ENCODE results near the gene ACTN2. TPM values are rescaled to one million over a fixed set of nuclear protein-coding genes. Genes with fewer than 3 reads are reported as not detected.

The ACTN2 gene
- total RNA-seq, 4 donors from 2014 or later, result 8.3 TPM; not detected in 3

- Histone ChIP-seq H3K4me3 (no peak overlapping the region), H3K27me3 (no peaks in the 10 kb centered on the region), H3K9me3 (no peaks in the 10 kb centered on the region), H3K27ac (no peak overlapping the region), H3K4me1 (peaks cover 0 to 13% (median 0%) of the 10 kb centered on the region in 4 donors), H3K36me3 (no peaks in the 10 kb centered on the region)
- DNase-seq, result no peak
- TF ChIP-seq POLR2A (IDR thresholded peaks at IDR 0.05), result no peak
- no peak for TF ChIP-seq CTCF (IDR thresholded peaks at IDR 0.05)
These were observed 112.7 kb downstream of the ACTN2 start for GRCh38 chr1:236799001-236799400.

- Histone ChIP-seq H3K9me3 (no peaks in the 10 kb centered on the region), H3K4me3 (no peak overlapping the region), H3K4me1 (peaks cover 0 to 13% (median 0%) of the 10 kb centered on the region in 4 donors), H3K36me3 (no peaks in the 10 kb centered on the region), H3K27ac (no peak overlapping the region), H3K27me3 (no peaks in the 10 kb centered on the region)
- TF ChIP-seq POLR2A (IDR thresholded peaks at IDR 0.05), result no peak
- TF ChIP-seq CTCF (IDR thresholded peaks at IDR 0.05), result no peak
- DNase-seq, result no peak
These were observed 113.8 kb downstream of the ACTN2 start for GRCh38 chr1:236800002-236800620.

GRCh38 chr1:236800623-236801022 is 114.3 kb downstream of the ACTN2 start:
- no peak overlapping the region for H3K4me3 ChIP-seq
- no peaks in the 10 kb centered on the region for H3K27me3 ChIP-seq
- no peak for DNase-seq
- H3K4me1 ChIP-seq, result peaks cover 0 to 13% (median 0%) of the 10 kb centered on the region in 4 donors
- TF ChIP-seq POLR2A (IDR thresholded peaks at IDR 0.05) (no peak), CTCF (IDR thresholded peaks at IDR 0.05) (no peak)
- H3K9me3 ChIP-seq, result no peaks in the 10 kb centered on the region
- H3K27ac ChIP-seq, result no peak overlapping the region
- H3K36me3 ChIP-seq, result no peaks in the 10 kb centered on the region

GRCh38 chr1:236802264-236802663 is 116.0 kb downstream of the ACTN2 start:
- Histone ChIP-seq H3K27me3 (no peaks in the 10 kb centered on the region), H3K36me3 (no peaks in the 10 kb centered on the region), H3K4me3 (no peak overlapping the region), H3K27ac (no peak overlapping the region), H3K9me3 (no peaks in the 10 kb centered on the region), H3K4me1 (peaks cover 0 to 8% (median 0%) of the 10 kb centered on the region in 4 donors)
- DNase-seq, result no peak
- TF ChIP-seq CTCF (IDR thresholded peaks at IDR 0.05) (no peak), POLR2A (IDR thresholded peaks at IDR 0.05) (no peak)

GRCh38 chr1:236806634-236807033 is 120.3 kb downstream of the ACTN2 start:
- H3K36me3 ChIP-seq, result peaks cover 0 to 16% (median 0%) of the 10 kb centered on the region in 3 donors
- H3K27me3 ChIP-seq, result no peaks in the 10 kb centered on the region

More at GRCh38 chr1:236806634-236807033, 120.3 kb downstream of the ACTN2 start:
- no peaks in the 10 kb centered on the region for H3K9me3 ChIP-seq
- peaks cover 0 to 28% (median 0%) of the 10 kb centered on the region in 4 donors for H3K4me1 ChIP-seq
- DNase-seq, result no peak
- no peak overlapping the region for H3K4me3 ChIP-seq
- TF ChIP-seq POLR2A (IDR thresholded peaks at IDR 0.05), result no peak
- no peak for TF ChIP-seq CTCF (IDR thresholded peaks at IDR 0.05)
- no peak overlapping the region for H3K27ac ChIP-seq
